Parathyroid adenoma (tissue), 2 donors: ENCODE data around the gene NSD1.

Source experiments
- H2AFZ ChIP-seq: fragments of 300-600 bp; sonication (generic); one replicate; pipeline ENCODE4 v1.7.0; 2017; ENCODE audit warnings: antibody characterized with exemption, mild to moderate bottlenecking
- H3K27ac ChIP-seq: fragments of 300-600 bp; sonication (generic); one replicate; pipeline ENCODE4 v1.7.0; 2017
- H3K27me3 ChIP-seq: fragments of 300-600 bp; sonication (generic); one replicate; pipeline ENCODE4 v1.7.0; 2017; ENCODE audit warnings: low read length; ENCODE audit not compliant: control insufficient read depth, insufficient read depth
- H3K36me3 ChIP-seq: fragments of 300-600 bp; sonication (generic); one replicate; pipeline ENCODE4 v1.7.0; 2017; ENCODE audit warnings: low read length; ENCODE audit not compliant: control insufficient read depth, insufficient read depth
- H3K4me1 ChIP-seq: fragments of 300-600 bp; sonication (generic); one replicate; pipeline ENCODE4 v1.7.0; 2017; ENCODE audit warnings: control low read depth
- H3K4me2 ChIP-seq: fragments of 300-600 bp; sonication (generic); one replicate; pipeline ENCODE4 v1.7.0; 2017; ENCODE audit warnings: low read length
- H3K4me3 ChIP-seq: fragments of 300-600 bp; sonication (generic); one replicate; pipeline ENCODE4 v1.7.0; 2017; ENCODE audit warnings: low read depth, low read length
- H3K79me2 ChIP-seq: fragments of 300-600 bp; sonication (generic); one replicate; pipeline ENCODE4 v1.7.0; 2017; ENCODE audit warnings: control low read depth
- H3K9ac ChIP-seq: fragments of 300-600 bp; sonication (generic); one replicate; pipeline ENCODE4 v1.7.0; 2017; ENCODE audit warnings: mild to moderate bottlenecking
- H3K9me3 ChIP-seq: fragments of 300-600 bp; sonication (generic); one replicate; pipeline ENCODE4 v1.7.0; 2017; ENCODE audit warnings: low read length; ENCODE audit not compliant: control insufficient read depth
- CTCF ChIP-seq: fragments of 300-600 bp; sonication (generic); IDR thresholded peaks from one replicate; pipeline ENCODE4 v1.7.0; 2017; ENCODE audit warnings: antibody characterized with exemption, mild to moderate bottlenecking
- donor health status: primary hyperparathyroidism.

NSD1 gene

GRCh38 chr5:177271113-177271512 is 137.5 kb downstream of the NSD1 start:
- H3K36me3 ChIP-seq: no peaks in the 10 kb centered on the region

GRCh38 chr5:177275883-177276282 is 142.3 kb downstream of the NSD1 start:
- TF ChIP-seq CTCF: no peak
- Histone ChIP-seq H2AFZ (no peak overlapping the region), H3K9me3 (no peaks in the 10 kb centered on the region), H3K27ac (no peak overlapping the region), H3K4me3 (no peak overlapping the region), H3K4me2 (no peak overlapping the region), H3K9ac (no peak overlapping the region), H3K79me2 (peaks cover 9% of the 10 kb centered on the region), H3K4me1 (no peaks in the 10 kb centered on the region), H3K36me3 (no peaks in the 10 kb centered on the region), H3K27me3 (no peaks in the 10 kb centered on the region)

More at GRCh38 chr5:177271113-177271512, 137.5 kb downstream of the NSD1 start:
- Histone ChIP-seq H3K9me3 (no peaks in the 10 kb centered on the region), H3K27me3 (no peaks in the 10 kb centered on the region), H3K4me2 (no peak overlapping the region), H2AFZ (no peak overlapping the region), H3K4me1 (no peaks in the 10 kb centered on the region), H3K27ac (no peak overlapping the region), H3K79me2 (peaks cover 6% of the 10 kb centered on the region), H3K4me3 (no peak overlapping the region), H3K9ac (no peak overlapping the region)
- no peak for TF ChIP-seq CTCF

GRCh38 chr5:177276886-177277285 is 143.3 kb downstream of the NSD1 start:
- no peak for TF ChIP-seq CTCF
- no peak overlapping the region for H3K27ac ChIP-seq

GRCh38 chr5:177288191-177288590 is 154.6 kb downstream of the NSD1 start:
- Histone ChIP-seq H3K27ac (no peak overlapping the region), H3K9ac (no peak overlapping the region), H3K9me3 (no peaks in the 10 kb centered on the region), H3K4me3 (no peak overlapping the region), H3K27me3 (no peaks in the 10 kb centered on the region), H3K4me1 (no peaks in the 10 kb centered on the region), H2AFZ (no peak overlapping the region), H3K79me2 (peaks cover 2% of the 10 kb centered on the region), H3K4me2 (no peak overlapping the region), H3K36me3 (no peaks in the 10 kb centered on the region)
- no peak for TF ChIP-seq CTCF

More at GRCh38 chr5:177276886-177277285, 143.3 kb downstream of the NSD1 start:
- Histone ChIP-seq H3K4me3 (no peak overlapping the region), H3K27me3 (no peaks in the 10 kb centered on the region), H3K4me1 (no peaks in the 10 kb centered on the region), H3K36me3 (no peaks in the 10 kb centered on the region), H3K9me3 (no peaks in the 10 kb centered on the region), H3K79me2 (peaks cover 6% of the 10 kb centered on the region), H3K9ac (no peak overlapping the region), H3K4me2 (no peak overlapping the region), H2AFZ (no peak overlapping the region)

GRCh38 chr5:177290816-177291596 is 157.4 kb downstream of the NSD1 start:
- Histone ChIP-seq H3K4me2 (no peak overlapping the region), H3K36me3 (no peaks in the 10 kb centered on the region), H3K9ac (no peak overlapping the region), H3K4me1 (no peaks in the 10 kb centered on the region), H3K9me3 (no peaks in the 10 kb centered on the region), H3K79me2 (peaks cover 2% of the 10 kb centered on the region), H3K27me3 (no peaks in the 10 kb centered on the region), H2AFZ (no peak overlapping the region), H3K27ac (no peak overlapping the region), H3K4me3 (no peak overlapping the region)
- TF ChIP-seq CTCF: no peak
